Stimulated activated CD8-positive, alpha-beta memory T cell treated with anti-CD3 and anti-CD28 coated beads, Interleukin-15, amount 100 ng/mL, for 4 hours (primary cell): ENCODE measurements around the gene PRC1.
A peak's percentile ranks its signal among the peaks of the same experiment; 100 is the strongest.

Source experiments
- DNase-seq, 2 donors: peaks; one replicate each; pipeline ENCODE4 v3.0.0-alpha.2; 2020; ENCODE audit warnings: low read depth in 2 of 2

The PRC1 gene

DNA sequence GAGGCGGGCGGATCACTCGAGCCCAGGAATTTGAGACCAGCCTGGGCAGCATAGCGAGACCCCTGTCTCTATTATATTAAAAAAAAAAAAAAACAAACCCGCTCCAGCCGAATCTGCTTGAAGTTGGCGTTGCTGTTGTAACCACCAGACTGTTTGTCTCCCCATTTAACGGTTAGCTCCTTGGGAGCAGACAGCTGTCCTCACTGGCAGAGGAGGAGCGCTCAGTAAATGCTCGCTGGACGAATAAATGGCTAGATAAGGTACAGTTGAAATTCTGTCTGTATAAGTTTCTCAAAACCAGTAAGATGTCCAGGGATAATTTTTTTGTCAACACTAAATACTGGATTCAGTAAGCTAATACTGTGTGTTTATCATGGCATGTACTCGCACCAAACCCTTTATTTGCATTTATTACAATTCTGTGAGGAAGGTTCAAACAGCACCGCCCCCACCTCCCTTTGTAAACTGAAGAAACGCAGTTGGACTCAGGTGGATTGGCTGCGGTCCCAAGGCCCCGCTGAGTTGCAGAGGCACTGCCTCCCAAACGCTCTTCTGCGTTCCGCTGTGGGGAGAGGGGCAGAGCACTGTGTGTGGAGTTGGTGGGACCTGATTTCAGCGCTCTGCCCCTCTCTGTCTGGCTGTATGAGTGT lies 38.6 kb downstream of the PRC1 start:
- DNase-seq = no peak

DNA sequence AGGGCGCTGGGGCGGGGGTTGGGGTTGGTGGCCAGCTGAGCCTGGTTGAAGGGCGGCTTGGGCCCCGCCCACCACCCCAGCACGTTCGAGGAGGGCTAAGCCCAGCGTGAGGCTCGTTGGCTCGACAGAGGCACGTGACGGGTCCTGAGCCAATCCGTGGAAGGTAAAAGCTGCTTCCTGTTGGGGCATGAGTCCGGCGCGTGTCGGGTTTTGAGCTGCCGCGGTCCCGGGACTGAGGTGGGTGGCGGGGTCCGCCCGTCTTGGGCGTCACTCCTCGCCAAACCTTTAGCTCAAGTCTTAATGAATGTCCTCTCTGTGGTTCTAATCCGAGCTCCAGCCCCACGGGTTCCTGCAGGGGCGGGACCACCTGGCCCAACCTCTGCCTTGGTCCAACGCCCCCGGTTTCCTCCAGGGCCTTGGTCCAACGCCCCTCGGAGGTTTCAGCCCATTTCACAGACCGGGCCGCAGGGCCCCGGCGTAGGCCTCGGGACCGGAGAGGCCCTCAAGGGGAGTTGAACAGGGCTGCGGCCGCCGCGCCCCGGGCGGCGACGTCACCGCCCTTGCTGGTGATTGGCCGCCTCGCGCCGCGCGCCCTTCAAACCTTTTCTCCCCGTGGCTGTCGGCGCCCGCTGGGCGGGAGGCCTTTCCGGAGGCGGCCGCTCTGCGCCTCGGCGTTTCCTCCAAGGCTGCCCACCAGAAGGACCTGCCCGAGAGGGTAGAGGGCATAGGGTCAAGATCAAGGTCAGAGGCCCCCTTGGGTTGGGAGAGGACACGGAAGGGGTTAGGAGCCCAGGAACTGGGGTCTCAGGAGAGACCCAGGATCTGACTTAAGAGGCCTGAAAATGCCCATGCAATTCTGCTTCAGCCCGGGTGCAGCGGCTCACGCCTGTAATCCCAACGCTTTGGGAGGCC lies 39.4 kb downstream of the PRC1 start, which contains the start of gene RCCD1:
RCCD1 (plus strand) TSS at position 173 of the 912 bp plus-strand sequence. CDS start 1,851 bp downstream, outside the sequence.
- peak; percentile 76 to 83 for DNase-seq

DNA sequence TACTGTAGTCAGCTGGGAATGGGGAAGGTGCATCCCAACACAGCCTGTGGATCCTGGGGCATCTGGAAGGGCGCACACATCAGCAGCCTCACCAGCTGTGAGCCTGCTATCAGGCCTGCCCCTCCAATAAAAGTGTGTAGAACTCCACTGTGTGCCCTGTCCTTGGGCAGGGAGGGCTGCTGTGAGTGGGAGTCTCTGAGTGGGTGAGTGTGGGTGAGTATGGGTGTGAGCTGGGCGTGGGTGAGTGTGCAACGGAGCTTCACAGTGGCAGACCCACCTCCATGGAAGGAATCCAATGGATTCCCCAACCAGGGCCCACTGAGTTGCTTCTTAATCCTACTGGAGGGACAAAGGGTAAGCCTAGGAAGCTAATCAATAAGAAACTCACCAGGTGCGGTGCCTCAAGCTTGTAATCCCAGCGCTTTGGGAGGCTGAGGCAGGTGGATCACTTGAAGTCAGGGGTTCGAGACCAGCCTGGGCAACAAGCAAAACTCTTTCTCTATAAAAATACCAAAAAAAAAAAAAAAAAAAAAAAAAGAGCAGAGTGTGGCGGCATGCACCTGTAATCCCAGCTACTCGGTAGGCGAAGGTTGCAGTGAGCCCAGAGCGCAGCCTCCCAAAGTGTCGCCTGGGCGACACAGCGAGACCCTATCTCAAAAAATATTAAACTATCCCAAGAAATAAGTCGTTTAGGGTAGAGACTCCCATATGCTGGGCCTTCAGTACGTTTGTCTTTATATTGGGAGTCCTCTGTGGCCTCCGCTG lies 40.2 kb downstream of the PRC1 start:
- no peak for DNase-seq

DNA sequence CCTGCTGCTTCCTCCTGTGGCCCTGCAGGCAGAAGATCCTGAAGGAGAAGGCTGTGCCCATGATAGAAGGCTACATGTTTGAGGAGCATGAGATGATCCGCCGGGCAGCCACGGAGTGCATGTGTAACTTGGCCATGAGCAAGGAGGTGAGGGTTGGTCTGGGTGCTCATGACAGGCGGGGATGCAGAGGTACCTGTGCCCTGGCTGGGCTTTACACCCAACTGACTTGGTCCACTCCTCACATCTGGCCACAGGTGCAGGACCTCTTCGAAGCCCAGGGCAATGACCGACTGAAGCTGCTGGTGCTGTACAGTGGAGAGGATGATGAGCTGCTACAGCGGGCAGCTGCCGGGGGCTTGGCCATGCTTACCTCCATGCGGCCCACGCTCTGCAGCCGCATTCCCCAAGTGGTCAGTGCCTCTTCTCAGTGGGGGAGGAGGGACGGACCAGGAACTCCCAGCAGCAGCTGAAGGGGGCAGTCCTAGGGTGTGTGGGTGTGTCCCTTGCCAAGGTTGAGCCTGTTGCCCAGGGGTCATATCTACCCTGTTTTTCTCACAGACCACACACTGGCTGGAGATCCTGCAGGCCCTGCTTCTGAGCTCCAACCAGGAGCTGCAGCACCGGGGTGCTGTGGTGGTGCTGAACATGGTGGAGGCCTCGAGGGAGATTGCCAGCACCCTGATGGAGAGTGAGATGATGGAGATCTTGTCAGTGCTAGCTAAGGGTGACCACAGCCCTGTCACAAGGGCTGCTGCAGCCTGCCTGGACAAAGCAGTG lies 41.2 kb downstream of the PRC1 start:
- DNase-seq = no peak

DNA sequence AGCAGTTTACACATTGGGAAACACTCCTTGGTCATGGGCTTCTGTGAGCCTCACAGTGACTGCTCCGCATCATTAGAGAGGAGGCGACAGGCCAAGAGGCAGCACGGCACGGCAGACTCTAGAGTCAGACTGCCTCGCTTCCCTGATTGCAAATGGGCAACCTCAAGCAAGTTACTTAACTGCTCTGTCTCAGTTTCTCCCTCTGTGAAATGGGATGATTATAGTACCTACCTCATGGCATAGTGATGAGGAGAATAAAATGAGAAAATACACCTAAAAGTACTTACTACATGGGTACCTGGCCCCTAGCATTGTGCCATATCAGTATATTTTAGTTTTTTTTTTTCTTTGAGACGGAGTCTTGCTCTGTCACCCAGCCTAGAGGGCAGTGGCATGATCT lies 43.7 kb downstream of the PRC1 start:
- DNase-seq = no peak

DNA sequence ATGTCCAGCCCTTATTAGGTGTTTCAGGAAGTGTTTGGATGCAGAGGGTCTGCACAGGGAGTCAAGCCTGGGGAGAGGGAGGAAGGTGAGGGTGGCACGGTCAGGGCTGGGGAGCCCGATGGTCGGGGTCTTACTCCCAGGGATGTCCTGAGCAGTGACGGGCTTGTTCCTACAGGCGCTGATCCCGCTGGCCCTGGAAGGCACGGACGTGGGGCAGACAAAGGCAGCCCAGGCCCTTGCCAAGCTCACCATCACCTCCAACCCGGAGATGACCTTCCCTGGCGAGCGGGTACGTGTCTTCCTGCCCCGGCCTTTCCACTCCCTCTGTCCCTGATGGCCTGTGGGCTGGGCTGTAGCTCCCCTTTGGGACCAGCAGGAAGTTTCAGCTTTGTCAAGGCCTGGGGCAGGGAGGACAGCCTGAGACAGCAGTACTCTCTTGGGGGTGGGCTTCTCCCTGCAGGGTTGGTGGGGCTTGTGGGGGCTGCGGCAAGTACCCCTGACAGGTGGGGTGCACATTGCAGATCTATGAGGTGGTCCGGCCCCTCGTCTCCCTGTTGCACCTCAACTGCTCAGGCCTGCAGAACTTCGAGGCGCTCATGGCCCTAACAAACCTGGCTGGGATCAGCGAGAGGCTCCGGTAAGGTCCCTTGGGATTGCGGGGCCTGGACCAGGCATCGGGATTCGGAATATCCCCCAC lies 44.2 kb downstream of the PRC1 start:
- DNase-seq = no peak

DNA sequence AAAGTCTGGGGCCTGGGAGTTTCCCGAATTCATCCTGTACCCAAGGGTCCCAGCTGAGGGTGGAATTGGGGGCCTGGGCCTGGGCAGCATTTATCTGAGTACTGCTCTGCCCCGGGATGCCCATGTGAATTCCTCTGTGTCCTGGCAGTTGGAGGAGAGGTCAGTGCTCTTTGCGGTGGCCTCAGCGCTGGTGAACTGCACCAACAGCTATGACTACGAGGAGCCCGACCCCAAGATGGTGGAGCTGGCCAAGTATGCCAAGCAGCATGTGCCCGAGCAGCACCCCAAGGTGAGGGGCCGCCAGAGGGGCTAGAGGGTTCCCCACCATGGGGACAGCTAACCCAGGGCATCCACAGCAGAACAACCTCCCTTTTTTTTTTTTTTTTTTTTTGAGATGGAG lies 45.8 kb downstream of the PRC1 start:
- DNase-seq = no peak

DNA sequence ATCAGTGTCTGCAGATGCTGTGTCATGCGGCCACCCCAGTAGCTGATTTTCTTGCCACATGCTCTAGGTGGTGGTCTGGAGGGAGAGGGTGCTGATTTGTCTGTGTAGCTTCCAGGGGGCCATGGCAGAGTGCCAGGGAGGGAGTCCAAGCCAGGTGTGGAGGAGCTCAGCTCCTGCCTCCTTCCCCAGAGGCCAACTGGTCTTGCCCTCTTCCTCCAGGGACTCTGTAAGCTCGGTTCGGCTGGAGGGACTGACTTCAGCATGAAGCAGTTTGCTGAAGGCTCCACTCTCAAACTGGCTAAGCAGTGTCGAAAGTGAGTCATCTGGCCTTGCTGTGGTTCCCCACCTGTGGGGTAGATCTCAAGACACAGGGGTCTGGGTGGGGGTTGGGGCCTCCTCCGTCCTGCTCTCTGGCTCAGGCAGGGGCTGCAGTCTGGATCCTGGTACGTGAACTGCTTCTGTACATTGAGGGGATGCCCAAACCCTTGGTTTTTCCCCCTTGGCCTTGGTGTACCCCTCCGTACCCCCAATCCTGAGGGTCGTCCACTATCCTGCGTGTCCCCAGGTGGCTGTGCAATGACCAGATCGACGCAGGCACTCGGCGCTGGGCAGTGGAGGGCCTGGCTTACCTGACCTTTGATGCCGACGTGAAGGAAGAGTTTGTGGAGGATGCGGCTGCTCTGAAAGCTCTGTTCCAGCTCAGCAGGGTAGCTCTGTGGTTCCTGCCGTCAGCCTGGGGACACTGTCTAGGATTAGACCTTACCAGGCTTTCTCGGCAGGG lies 46.6 kb downstream of the PRC1 start:
- DNase-seq = no peak

DNA sequence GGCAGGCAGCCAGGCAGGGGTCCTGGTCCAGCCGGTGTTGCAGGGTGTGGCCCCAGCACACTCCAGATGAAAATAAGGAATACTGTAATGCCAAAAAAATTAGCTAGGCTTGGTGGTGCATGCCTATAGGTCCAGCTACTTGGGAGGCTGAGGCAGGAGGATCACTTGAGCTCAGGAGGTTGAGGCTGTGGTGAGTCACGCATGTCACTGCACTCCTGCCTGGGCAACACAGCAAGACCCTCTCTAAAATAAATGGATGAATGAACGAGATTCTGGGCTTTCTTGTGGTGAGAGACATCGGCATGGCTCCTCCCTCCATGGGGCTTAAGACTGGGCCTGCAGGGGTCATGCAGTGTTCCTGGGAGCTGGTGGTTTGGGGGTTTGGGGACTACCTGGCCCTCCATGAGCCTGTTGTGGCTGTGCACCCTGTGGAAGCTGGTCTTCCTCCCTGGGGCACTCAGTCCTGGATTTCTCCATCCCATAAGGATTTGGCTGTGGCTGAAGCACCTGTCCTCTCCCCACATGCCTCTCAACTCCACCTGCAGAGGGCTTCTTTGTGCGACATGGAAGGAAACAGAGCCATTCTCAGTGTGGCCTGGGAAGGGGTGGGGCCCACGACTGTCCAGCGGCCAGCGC lies 47.3 kb downstream of the PRC1 start:
- no peak for DNase-seq

DNA sequence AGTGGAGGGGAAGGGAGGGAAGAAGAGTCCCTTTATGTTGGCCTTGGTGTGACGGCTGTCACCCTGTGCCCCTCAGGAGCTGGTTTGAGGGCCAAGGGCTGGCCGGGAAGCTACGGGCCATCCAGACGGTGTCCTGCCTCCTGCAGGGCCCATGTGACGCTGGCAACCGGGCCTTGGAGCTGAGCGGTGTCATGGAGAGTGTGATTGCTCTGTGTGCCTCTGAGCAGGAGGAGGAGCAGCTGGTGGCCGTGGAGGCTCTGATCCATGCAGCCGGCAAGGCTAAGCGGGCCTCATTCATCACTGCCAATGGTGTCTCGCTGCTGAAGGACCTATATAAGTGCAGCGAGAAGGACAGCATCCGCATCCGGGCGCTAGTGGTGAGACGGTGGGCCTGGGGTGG lies 47.8 kb downstream of the PRC1 start:
- no peak for DNase-seq

DNA sequence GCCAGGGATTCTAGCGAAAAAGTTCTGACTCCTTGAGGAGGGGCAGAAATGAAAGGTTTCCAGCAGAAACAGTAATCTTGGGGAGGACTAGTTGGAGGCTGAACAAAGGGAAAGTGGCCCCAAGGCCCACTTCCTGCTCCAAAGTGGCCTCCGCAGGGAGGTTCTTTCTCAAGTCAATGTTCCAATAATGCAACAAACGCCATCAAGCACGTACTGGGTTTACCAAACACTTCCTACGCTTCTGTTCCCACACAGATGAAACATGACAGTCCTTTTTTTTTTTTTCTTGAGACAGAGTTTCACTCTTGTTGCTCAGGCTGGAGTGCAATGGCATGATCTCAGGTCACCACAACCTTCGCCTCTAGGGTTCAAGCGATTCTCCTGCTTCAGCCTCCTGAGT lies 49.2 kb downstream of the PRC1 start:
- DNase-seq = no peak

DNA sequence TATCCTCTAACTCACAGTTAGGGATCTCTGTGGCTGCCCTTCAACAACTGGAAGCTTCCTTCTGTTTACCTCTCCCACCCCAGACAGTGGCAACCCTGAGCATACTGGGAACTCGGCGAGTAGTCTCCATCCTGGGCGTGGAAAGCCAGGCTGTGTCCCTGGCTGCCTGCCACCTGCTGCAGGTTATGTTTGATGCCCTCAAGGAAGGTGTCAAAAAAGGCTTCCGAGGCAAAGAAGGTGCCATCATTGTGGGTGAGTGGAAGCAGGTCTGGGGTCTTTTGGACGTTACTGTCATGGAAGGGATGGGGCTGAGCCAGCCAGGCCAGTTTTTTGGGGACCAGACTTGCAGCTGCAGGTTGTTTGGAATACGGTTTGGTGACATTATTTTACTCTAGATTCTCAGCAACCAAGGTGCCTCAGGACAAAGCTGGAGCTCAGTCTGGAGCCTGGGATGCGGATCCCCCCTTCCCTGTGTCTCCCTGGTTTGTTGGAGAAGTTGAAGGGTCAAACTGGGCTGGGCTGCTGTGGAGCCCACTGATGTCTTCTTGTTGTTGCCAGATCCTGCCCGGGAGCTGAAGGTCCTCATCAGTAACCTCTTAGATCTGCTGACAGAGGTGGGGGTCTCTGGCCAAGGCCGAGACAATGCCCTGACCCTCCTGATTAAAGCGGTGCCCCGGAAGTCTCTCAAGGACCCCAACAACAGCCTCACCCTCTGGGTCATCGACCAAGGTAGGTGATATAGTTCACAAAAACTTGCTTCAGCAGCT lies 51.8 kb downstream of the PRC1 start:
- no peak for DNase-seq

DNA sequence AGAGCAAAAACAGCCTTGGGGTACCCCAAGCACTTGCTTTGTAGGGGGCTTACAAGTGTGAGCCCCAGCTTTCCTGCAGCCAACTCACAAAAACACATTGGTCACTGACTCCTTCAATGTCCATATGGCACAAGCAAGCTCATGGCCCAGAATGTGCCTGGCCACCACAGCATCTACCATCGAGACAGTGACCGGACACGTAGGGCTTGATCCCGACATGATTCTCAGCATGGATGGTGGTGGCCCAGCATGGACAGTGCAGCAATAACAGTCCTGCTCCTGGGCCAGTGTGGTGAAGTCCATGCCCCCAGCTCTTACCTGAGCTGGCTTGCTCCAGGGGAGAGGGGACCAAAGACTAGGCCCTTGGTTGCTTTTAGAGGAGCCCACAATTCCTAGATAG lies 53.3 kb downstream of the PRC1 start:
- no peak for DNase-seq

DNA sequence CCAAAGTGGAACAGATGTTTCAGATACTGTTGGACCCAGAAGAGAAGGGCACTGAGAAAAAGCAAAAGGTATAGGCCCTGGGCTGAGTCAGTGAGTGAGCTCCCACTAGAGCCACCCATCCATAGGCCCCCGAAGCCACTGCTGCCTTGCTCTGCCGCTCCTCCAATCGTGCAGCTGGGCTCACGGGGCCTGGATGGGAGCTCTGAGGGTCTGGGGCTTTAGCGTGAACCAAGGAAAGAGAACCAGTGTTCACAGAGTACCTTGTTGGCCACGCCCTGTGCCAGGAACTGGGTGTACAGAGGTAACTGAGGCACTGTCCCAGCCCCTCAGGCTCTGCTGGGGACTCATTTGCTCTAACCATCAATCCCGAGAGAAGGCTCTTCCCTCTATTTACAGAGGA lies 54.6 kb downstream of the PRC1 start:
- DNase-seq = no peak

DNA sequence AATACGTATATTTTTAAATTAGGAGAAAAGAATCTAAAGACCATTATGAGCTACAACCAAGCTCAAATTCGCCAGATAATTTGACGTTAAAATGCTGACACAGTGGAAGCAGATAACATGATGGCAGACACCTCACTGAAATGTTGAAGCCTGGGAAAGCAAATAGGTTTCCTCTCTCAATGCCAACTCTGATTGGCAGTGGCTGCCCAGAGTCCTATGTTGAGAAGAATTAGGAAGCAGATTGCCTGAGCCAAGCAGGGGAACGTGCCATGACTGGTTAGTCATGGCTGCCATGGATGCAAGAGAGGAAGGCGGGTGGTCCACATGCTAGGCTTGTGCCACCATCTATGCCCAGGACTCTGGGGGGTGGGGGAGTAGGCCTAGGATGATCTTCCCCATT lies 56.1 kb downstream of the PRC1 start:
- DNase-seq = no peak

DNA sequence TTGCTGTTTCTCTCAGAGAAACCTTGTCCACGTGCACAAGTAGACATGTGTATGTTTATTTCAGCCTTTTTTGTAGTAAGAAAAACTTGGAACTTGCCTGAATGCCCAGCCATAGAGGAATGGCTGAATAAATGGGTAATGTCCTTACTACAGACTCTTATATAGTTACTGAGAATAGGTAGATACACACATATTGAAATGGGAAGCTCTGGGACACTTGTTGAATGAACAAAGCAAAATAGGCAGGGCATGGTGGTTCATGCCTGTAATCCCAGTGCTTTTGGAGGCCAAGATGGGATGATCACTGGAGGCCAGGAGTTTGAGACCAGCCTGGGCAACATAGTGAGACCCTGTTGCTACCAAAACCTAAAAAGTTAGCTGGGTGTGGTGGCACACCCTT lies 57.5 kb downstream of the PRC1 start:
- no peak for DNase-seq

DNA sequence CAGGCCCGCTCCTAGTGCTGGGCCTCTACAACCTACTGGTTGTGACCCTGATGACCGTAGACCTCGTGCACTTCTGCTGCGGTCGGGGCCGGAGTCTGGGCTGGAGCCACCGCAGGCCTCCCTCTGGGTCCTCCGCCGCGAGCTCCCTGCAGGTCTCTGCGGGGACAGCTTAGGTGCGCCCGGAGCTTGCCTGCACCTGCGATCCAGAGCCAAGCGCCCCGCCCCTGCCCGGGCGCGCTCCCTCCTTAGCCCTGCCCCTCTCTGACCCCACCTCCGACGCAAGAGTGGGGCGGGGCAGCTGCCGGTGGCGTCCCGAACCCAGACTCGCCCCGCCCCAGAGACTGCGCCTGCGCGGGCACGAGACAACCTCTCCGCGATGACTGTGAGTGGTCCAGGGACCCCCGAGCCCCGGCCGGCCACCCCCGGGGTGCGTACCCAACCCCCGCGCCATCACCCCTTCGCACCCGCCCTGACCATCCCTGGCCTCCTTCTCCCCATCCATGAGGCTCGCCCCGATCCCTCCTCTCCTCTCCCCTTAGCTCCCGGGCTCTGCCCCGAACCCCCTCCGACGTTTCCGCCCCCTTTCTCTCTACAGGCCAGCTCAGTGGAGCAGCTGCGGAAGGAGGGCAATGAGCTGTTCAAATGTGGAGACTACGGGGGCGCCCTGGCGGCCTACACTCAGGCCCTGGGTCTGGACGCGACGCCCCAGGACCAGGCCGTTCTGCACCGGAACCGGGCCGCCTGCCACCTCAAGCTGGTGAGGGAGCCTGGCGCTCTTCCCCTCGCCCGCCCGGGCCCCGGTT lies 59.2 kb downstream of the PRC1 start, which contains the start of gene UNC45A:
UNC45A (plus strand) TSS at position 337 of the 803 bp plus-strand sequence; CDS start at position 377, 40 bp downstream.
- peak; percentile 90 for DNase-seq
